IMR-90 (cell line): Measurements from ENCODE around the gene ZFYVE28. TPM values are rescaled to one million over a fixed set of nuclear protein-coding genes. Genes with fewer than 3 reads are reported as not detected.
"Not testable (repeated sequence)": the region's sequence is repeated elsewhere in the genome, so short reads cannot be mapped to it uniquely, and the experiment has no call there.

ENCODE experiments used
- ATAC-seq: fragments of 200-7000 bp; cut with Tn5 transposase; 2 replicates; pipeline ENCODE4 v1.9.1; 2020; ENCODE audit warnings: low read depth, mild to moderate bottlenecking, moderate library complexity
- BruUV-seq: library from RNA; stranded (reverse); fragments of 400-500 nt; replicated peaks from 2 replicates; lab custom pipeline; 2021; lab: Mats Ljungman, UMichigan
- CTCF ChIA-PET: fragments of 300-600 bp; formaldehyde crosslinking; extraction: SDS; loops from one replicate; lab custom pipeline; 2021; ENCODE audit warnings: antibody characterized with exemption; lab: Yijun Ruan, JAX
- POLR2A ChIA-PET: fragments of 300-600 bp; sonication (Branson Sonifier 250); formaldehyde crosslinking; loops from one replicate; lab custom pipeline; 2022; ENCODE audit warnings: antibody characterized with exemption; ENCODE audit not compliant: unreplicated experiment; lab: Charles Lee
- DNase-seq: peaks from one replicate; pipeline ENCODE4 v3.0.0; 2013
- H2AFZ ChIP-seq: replicated peaks from 2 replicates; pipeline ENCODE3; 2013; ENCODE audit warnings: low read length, mild to moderate bottlenecking; ENCODE audit not compliant: poor library complexity
- H2AK5ac ChIP-seq: 2 replicates; pipeline ENCODE4 v1.6.1; 2013; ENCODE audit warnings: low read depth, low read length, inconsistent platforms
- H2AK9ac ChIP-seq: replicated peaks from 2 replicates; pipeline ENCODE3; 2013; ENCODE audit warnings: mild to moderate bottlenecking, low read depth, low read length, moderate library complexity; ENCODE audit not compliant: poor library complexity
- H2BK120ac ChIP-seq: 2 replicates; pipeline ENCODE4 v1.6.1; 2013; ENCODE audit warnings: low read depth, low read length, inconsistent platforms
- H2BK15ac ChIP-seq: 3 replicates; pipeline ENCODE4 v1.6.1; 2013; ENCODE audit warnings: low read depth, low read length, inconsistent platforms
- H2BK20ac ChIP-seq: 2 replicates; pipeline ENCODE4 v1.6.1; 2013; ENCODE audit warnings: low read depth, mild to moderate bottlenecking, inconsistent platforms, low read length, moderate library complexity
- H2BK5ac ChIP-seq: 2 replicates; pipeline ENCODE4 v1.6.1; 2013; ENCODE audit warnings: mild to moderate bottlenecking, low read depth, low read length, inconsistent platforms; ENCODE audit not compliant: poor library complexity, severe bottlenecking
- H3K14ac ChIP-seq: replicated peaks from 2 replicates; pipeline ENCODE4 v1.6.1; 2013; ENCODE audit warnings: low read depth, low read length, inconsistent platforms
- H3K18ac ChIP-seq: 2 replicates; pipeline ENCODE4 v1.6.1; 2013; ENCODE audit warnings: low read depth, low read length, control low read depth
- H3K23ac ChIP-seq: 2 replicates; pipeline ENCODE4 v1.6.1; 2013; ENCODE audit warnings: low read depth, low read length, inconsistent platforms
- H3K27ac ChIP-seq: 2 replicates; pipeline ENCODE4 v1.5.1; 2013; ENCODE audit warnings: mild to moderate bottlenecking, control low read depth, low read length; ENCODE audit not compliant: insufficient read depth
- H3K27me3 ChIP-seq: 2 replicates; pipeline ENCODE4 v1.6.1; 2013; ENCODE audit warnings: low read length; ENCODE audit not compliant: control insufficient read depth, insufficient read depth
- H3K36me3 ChIP-seq: 2 replicates; pipeline ENCODE4 v1.6.1; 2013; ENCODE audit warnings: low read length, mixed read lengths; ENCODE audit not compliant: control insufficient read depth, insufficient read depth
- H3K4ac ChIP-seq: 2 replicates; pipeline ENCODE4 v1.6.1; 2013; ENCODE audit warnings: low read depth, low read length, inconsistent platforms
- H3K4me1 ChIP-seq: 2 replicates; pipeline ENCODE4 v1.6.1; 2013; ENCODE audit warnings: low read length, mixed read lengths; ENCODE audit not compliant: control insufficient read depth, insufficient read depth
- H3K4me2 ChIP-seq: 2 replicates; pipeline ENCODE4 v1.6.1; 2013; ENCODE audit warnings: low read depth, mild to moderate bottlenecking, control low read depth, low read length, moderate library complexity
- H3K4me3 ChIP-seq: 2 replicates; pipeline ENCODE4 v1.5.1; 2013; ENCODE audit warnings: low read depth, mild to moderate bottlenecking, control low read depth, low read length, moderate library complexity; ENCODE audit not compliant: insufficient read depth
- H3K56ac ChIP-seq: 2 replicates; pipeline ENCODE4 v1.6.1; 2013; ENCODE audit warnings: low read length, inconsistent platforms; ENCODE audit not compliant: insufficient read depth; ENCODE audit errors: extremely low read depth
- H3K79me1 ChIP-seq, 2 experiments: 2 replicates each; pipeline ENCODE4 v1.6.1; 2013; ENCODE audit warnings: low read length in 2 of 2, inconsistent platforms in 1 of 2, low read depth in 1 of 2
- H3K9ac ChIP-seq: 2 replicates; pipeline ENCODE4 v1.6.1; 2013; ENCODE audit warnings: low read depth, low read length, control low read depth
- H3K9me1 ChIP-seq: 2 replicates; pipeline ENCODE4 v1.6.1; 2013; ENCODE audit warnings: low read length, inconsistent platforms; ENCODE audit not compliant: insufficient read depth
- H3K9me3 ChIP-seq: 2 replicates; pipeline ENCODE4 v1.6.1; 2013; ENCODE audit warnings: low read length; ENCODE audit not compliant: control insufficient read depth, insufficient read depth
- H4K20me1 ChIP-seq: 2 replicates; pipeline ENCODE4 v1.6.1; 2013; ENCODE audit warnings: low read length, inconsistent platforms; ENCODE audit not compliant: insufficient read depth
- H4K5ac ChIP-seq: 2 replicates; pipeline ENCODE4 v1.6.1; 2013; ENCODE audit warnings: mild to moderate bottlenecking, low read depth, low read length, control low read depth
- H4K8ac ChIP-seq, 2 experiments: 2 replicates each; pipeline ENCODE4 v1.6.1; 2013; ENCODE audit warnings: low read depth in 2 of 2, low read length in 2 of 2, control low read depth in 1 of 2, inconsistent platforms in 1 of 2
- H4K91ac ChIP-seq: 2 replicates; pipeline ENCODE4 v1.6.1; 2013; ENCODE audit warnings: low read depth, low read length, inconsistent platforms; ENCODE audit not compliant: insufficient read depth
- WGBS, 2 experiments: methylation state at CpG; one replicate each; pipeline versions ENCODE4 v1.1.5 to v1.1.7; 2013; ENCODE audit warnings: missing lambda C conversion rate in 2 of 2; ENCODE audit not compliant: insufficient read length in 1 of 2; ENCODE audit errors: extremely low coverage in 2 of 2; 5-methylcytosine and 5-hydroxymethylcytosine counted together
- dilution Hi-C: fragments of 300-500 bp; cut with HindIII; formaldehyde crosslinking; loops from one replicate; pipeline ENCODE4 v1.14.3; 2018; ENCODE audit warnings: low sequenced_read_pairs; ENCODE audit not compliant: unreplicated experiment
- in situ Hi-C: fragments of 300-500 bp; cut with MboI; formaldehyde crosslinking; loops from 3 replicates; pipeline ENCODE4 v1.14.3; 2019; ENCODE audit warnings: low sequenced_read_pairs, inconsistent platforms, mixed read lengths
- intact Hi-C: fragments of 100-400 bp; cut with micrococcal nuclease; formaldehyde crosslinking; loops from 2 replicates; pipeline ENCODE4 v1.10.0; 2022
- polyA plus RNA-seq, 3 experiments: library from polyadenylated mRNA; depleted of rRNA; stranded (reverse); fragments of >200 nt; gene quantifications; 2 replicates each; pipeline ENCODE4 v1.2.3, GENCODE V29; 2012; ENCODE audit warnings: low replicate concordance in 1 of 3
- total RNA-seq: library from RNA; depleted of rRNA; stranded (reverse); fragments of >200 nt; gene quantifications from 2 replicates; pipeline ENCODE4 v1.2.3, GENCODE V29; 2012

Gene ZFYVE28
- total and polyA plus RNA-seq, 2 of the 4 experiments (the other 2 are of a cell fraction): 0.36 to 1.2 TPM

DNA sequence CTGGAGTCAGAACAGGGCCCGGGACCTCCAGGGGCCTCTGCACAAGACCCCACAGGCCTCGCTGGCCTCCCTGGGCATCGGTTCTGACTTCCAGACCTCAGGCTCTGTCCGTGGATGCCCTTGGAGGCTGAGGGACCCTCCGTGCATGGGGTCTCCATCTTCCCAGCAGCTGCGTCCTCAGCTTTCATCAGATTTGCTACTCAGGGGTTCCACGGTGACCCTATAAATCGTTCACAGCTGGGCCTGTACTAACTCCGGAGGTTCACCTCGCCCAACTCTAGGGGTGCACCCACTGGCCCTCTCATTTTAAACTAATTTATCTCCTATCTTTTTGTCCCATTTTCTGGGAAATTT is 143.4 kb downstream of the ZFYVE28 start:
- H4K20me1 ChIP-seq, ATAC-seq, DNase-seq, H2BK5ac ChIP-seq, CTCF ChIA-PET, dilution Hi-C loops, H3K4me3 ChIP-seq, H3K14ac ChIP-seq, H3K27ac ChIP-seq, H2BK20ac ChIP-seq, H3K23ac ChIP-seq, H3K27me3 ChIP-seq, H3K56ac ChIP-seq, H2AK5ac ChIP-seq, H3K36me3 ChIP-seq, H3K9me3 ChIP-seq, H3K9me1 ChIP-seq, H3K4me1 ChIP-seq, H4K8ac ChIP-seq, H3K79me1 ChIP-seq, BruUV-seq, H4K5ac ChIP-seq, H2BK15ac ChIP-seq, H3K9ac ChIP-seq, POLR2A ChIA-PET, in situ Hi-C loops, H2AFZ ChIP-seq, H2BK120ac ChIP-seq, H3K4me2 ChIP-seq, H2AK9ac ChIP-seq, H3K4ac ChIP-seq, H3K18ac ChIP-seq, H4K91ac ChIP-seq, intact Hi-C loops: not testable (repeated sequence)
- 87% methylated on average over 8 of the region's 10 CpGs; no CpG with 5 or more reads in 1 of the 2 experiments for WGBS, 2 experiments
